ENCODE data around the gene NLRP13. TPM values are rescaled to one million over a fixed set of nuclear protein-coding genes. Genes with fewer than 3 reads are reported as not detected.

The NLRP13 gene
- total RNA-seq, 2 experiments from 2014 or later = not detected

DNA sequence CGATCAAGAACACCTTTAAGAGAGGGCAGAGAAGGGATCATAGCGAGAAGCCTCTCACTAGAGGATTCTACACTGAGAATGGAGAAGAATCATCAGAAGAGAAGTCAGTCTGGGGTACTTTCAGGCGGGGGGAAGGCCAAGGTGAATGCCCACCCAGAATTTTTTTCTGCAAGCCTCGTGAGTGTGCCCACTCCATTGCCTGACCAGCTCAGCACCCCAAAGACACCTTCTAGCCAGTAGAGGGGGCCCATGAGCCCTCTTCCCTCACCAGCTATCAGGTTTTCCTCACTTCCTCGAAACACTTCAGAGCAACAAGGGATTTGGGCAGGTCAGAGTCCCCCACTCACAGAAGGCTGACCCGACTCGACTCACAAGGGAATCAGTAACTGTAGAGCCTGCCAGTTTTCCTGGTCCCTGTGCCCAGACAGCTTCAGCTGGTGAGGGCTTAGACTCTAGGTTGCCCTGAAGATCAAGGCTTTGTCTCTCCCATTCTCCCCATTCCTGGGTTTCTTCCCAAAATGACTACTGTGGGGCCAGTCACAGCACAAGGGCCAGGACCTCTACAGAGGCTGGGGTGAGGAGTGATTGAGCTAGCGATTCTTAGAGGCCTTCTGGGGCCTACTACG lies 18.4 kb downstream of the NLRP13 start:
- Mint-ChIP-seq H3K4me1 (ENCODE audit: low read depth) (no peaks in the 10 kb centered on the region), H3K4me3 (no peak overlapping the region), H3K27me3 (peaks cover 7% of the 10 kb centered on the region), H3K36me3 (ENCODE audit: low read depth) (peaks cover 2% of the 10 kb centered on the region), H3K27ac (no peak overlapping the region), H3K9me3 (peaks cover 20% of the 10 kb centered on the region)
- intact Hi-C loops (cut with micrococcal nuclease) = no loop called here
- ChIA-PET CTCF (no interaction called here), POLR2A (no interaction called here)
- DNase-seq (peak; percentile 2), ATAC-seq (no peak)
- TF ChIP-seq, protein P1, sequence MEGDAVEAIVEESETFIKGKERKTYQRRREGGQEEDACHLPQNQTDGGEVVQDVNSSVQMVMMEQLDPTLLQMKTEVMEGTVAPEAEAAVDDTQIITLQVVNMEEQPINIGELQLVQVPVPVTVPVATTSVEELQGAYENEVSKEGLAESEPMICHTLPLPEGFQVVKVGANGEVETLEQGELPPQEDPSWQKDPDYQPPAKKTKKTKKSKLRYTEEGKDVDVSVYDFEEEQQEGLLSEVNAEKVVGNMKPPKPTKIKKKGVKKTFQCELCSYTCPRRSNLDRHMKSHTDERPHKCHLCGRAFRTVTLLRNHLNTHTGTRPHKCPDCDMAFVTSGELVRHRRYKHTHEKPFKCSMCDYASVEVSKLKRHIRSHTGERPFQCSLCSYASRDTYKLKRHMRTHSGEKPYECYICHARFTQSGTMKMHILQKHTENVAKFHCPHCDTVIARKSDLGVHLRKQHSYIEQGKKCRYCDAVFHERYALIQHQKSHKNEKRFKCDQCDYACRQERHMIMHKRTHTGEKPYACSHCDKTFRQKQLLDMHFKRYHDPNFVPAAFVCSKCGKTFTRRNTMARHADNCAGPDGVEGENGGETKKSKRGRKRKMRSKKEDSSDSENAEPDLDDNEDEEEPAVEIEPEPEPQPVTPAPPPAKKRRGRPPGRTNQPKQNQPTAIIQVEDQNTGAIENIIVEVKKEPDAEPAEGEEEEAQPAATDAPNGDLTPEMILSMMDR (IDR thresholded peaks at IDR 0.05) = peak; percentile 18

DNA sequence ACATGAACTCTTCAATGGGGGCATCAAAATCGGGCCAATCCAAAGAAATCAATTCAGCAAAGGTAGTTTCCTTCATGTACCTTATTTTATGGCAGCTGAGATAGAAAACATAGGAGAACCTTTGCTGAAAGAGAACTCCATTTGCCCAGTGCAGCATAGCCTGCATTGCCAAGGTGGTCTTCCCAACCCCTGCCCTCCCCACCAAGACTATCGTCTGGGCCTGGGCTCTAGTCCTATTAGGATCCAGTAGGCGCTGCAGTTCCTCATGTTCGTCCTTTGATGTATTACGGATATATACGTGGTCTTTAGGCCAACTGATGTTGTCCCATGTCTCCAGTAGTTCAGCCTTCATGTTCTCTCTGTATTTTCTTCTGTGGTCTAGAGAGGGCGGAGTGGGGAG lies 19.2 kb downstream of the NLRP13 start:
- H3K36me3 Mint-ChIP-seq (ENCODE audit: low read depth) = peaks cover 2% of the 10 kb centered on the region

DNA sequence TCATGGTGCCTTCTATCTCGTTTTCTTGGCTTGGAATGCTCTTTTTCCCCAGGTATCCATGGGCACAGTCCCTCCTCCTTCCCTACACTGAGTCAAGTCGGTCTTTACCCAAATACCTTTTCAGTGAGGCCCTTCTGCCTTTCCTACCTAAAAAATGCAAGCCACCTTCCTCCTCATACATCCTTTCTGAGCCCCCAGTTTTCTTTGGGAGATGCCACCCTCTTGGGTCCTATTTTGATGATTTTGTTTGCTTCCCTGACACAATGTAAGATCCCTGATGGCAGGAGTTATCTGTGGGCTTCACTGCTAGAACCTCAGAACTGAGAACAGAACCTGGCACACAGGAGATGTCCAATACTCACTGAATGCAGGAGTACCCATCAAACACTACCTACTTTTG lies 22.3 kb downstream of the NLRP13 start:
- ATAC-seq = no peak
- POLR2A ChIA-PET = no interaction called here

More for the DNA sequence above, 19.2 kb downstream of the NLRP13 start:
- H3K27me3 Mint-ChIP-seq = peaks cover 3% of the 10 kb centered on the region
- no peaks in the 10 kb centered on the region for H3K4me1 Mint-ChIP-seq (ENCODE audit: low read depth)
- CTCF ChIA-PET = no interaction called here
- DNase-seq (no peak), ATAC-seq (no peak)
- no peak overlapping the region for H3K27ac Mint-ChIP-seq
- POLR2A ChIA-PET = no interaction called here
- peaks cover 14% of the 10 kb centered on the region for H3K9me3 Mint-ChIP-seq
- intact Hi-C loops (cut with micrococcal nuclease) = no loop called here
- no peak overlapping the region for H3K4me3 Mint-ChIP-seq
- TF ChIP-seq, protein P1 (IDR thresholded peaks at IDR 0.05) = no peak

DNA sequence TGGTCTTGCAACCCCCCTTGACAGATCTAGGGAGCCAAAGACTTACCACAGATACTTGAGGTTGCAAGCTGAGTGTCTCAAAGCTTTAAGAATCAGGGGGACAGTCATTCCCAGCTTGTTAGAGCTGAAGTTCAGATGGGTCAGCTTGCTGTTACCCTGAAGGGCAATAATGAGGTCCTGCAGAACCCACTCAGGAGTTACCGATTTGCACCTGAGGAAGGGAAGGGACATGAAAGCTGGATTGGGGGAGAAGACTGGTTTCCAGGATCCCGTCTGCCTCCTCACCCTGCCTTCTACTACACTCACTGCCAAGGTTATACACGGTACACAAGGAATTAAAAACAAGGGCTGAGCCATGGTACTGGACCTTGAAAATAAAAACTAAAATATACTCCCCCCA lies 24.4 kb downstream of the NLRP13 start:
- CTCF ChIA-PET = no interaction called here
- Mint-ChIP-seq H3K36me3 (ENCODE audit: low read depth) (no peaks in the 10 kb centered on the region), H3K27ac (no peak overlapping the region), H3K4me3 (no peak overlapping the region), H3K4me1 (ENCODE audit: low read depth) (no peaks in the 10 kb centered on the region), H3K27me3 (peaks cover 1% of the 10 kb centered on the region), H3K9me3 (no peaks in the 10 kb centered on the region)
- POLR2A ChIA-PET = no interaction called here
- intact Hi-C loops (cut with micrococcal nuclease) = no loop called here
- no peak for ATAC-seq
- DNase-seq = no peak
- TF ChIP-seq, protein P1 (IDR thresholded peaks at IDR 0.05) = no peak

More for the DNA sequence above, 22.3 kb downstream of the NLRP13 start:
- CTCF ChIA-PET = no interaction called here
- intact Hi-C loops (cut with micrococcal nuclease) = no loop called here
- TF ChIP-seq, protein P1 (IDR thresholded peaks at IDR 0.05) = no peak
- Mint-ChIP-seq H3K27me3 (peaks cover 1% of the 10 kb centered on the region), H3K4me1 (ENCODE audit: low read depth) (no peaks in the 10 kb centered on the region), H3K9me3 (peaks cover 1% of the 10 kb centered on the region), H3K27ac (no peak overlapping the region), H3K36me3 (ENCODE audit: low read depth) (no peaks in the 10 kb centered on the region), H3K4me3 (no peak overlapping the region)
- no peak for DNase-seq

DNA sequence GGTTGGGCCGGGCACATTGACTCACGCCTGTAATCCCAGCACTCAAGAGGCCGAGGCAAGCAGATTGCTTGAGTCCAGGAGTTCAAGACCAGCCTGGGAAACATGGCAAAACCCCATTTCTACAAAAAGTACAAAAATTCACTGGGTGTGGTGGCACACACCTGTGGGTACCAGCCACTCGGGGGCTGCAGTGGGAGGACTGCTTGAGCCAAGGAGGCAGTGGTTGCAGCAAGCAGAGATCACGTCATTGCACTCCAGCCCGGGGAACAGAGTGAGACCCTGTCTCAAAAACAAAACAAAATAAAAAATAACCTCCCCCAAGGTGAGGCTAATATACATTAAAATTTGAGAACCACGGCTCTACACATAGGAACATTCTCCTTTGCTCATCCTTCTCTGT lies 24.9 kb downstream of the NLRP13 start:
- Mint-ChIP-seq H3K27ac (no peak overlapping the region), H3K36me3 (ENCODE audit: low read depth) (no peaks in the 10 kb centered on the region), H3K9me3 (no peaks in the 10 kb centered on the region), H3K4me3 (no peak overlapping the region), H3K4me1 (ENCODE audit: low read depth) (no peaks in the 10 kb centered on the region), H3K27me3 (peaks cover 1% of the 10 kb centered on the region)
- TF ChIP-seq, protein P1 (IDR thresholded peaks at IDR 0.05) = no peak
- CTCF ChIA-PET = no interaction called here
- no peak for DNase-seq
- POLR2A ChIA-PET = no interaction called here
- ATAC-seq = no peak
- intact Hi-C loops (cut with micrococcal nuclease) = no loop called here

All from activated CD8-positive, alpha-beta T cell treated with anti-CD3 and anti-CD28 coated beads for 36 hours (primary cell).